Astrocyte of the cerebellum (primary cell): ENCODE data around the gene WIPI1.

Experiments
- DNase-seq: peaks from one replicate; pipeline ENCODE4 v3.0.0-alpha.2; 2011; ENCODE audit warnings: low read depth
- H3K4me3 ChIP-seq: 2 replicates; pipeline ENCODE4 v1.5.1; 2011; ENCODE audit warnings: mild to moderate bottlenecking, low read depth, low read length, moderate library complexity
- CTCF ChIP-seq: IDR thresholded peaks from 2 replicates; pipeline ENCODE4 v1.5.1; 2012; ENCODE audit warnings: low read length, low read depth, moderate library complexity, mild to moderate bottlenecking; ENCODE audit errors: missing control alignments
- in situ Hi-C: cut with HindIII; loops from 2 replicates; pipeline ENCODE4 v1.10.0; 2017; ENCODE audit warnings: low sequenced_read_pairs

The WIPI1 gene

GRCh38 chr17:68457168-68457538 is at the start of gene WIPI1:
TSS of gene WIPI1 (minus strand) at chr17:68457496. CDS start at chr17:68457421, 75 bp downstream.
- no peak for DNase-seq
- in situ Hi-C loops: no loop called here

GRCh38 chr17:68505951-68506350 is 48.7 kb upstream of the WIPI1 start:
- in situ Hi-C loops: no loop called here
- TF ChIP-seq CTCF: no peak
- H3K4me3 ChIP-seq: no peak overlapping the region
- no peak for DNase-seq

More at GRCh38 chr17:68457168-68457538, at the start of gene WIPI1:
- no peak for TF ChIP-seq CTCF
- H3K4me3 ChIP-seq: peak within 1 kb of the TSS; percentile 86

GRCh38 chr17:68501074-68501473 is 43.8 kb upstream of the WIPI1 start:
- in situ Hi-C loops: no loop called here

GRCh38 chr17:68499587-68499986 is 42.3 kb upstream of the WIPI1 start:
- no peak for TF ChIP-seq CTCF
- in situ Hi-C loops: no loop called here
- H3K4me3 ChIP-seq: no peak overlapping the region

More at GRCh38 chr17:68501074-68501473, 43.8 kb upstream of the WIPI1 start:
- TF ChIP-seq CTCF: no peak
- no peak overlapping the region for H3K4me3 ChIP-seq
- no peak for DNase-seq

GRCh38 chr17:68498479-68499326 is 41.4 kb upstream of the WIPI1 start:
- in situ Hi-C loops: no loop called here
- TF ChIP-seq CTCF: no peak
- no peak overlapping the region for H3K4me3 ChIP-seq
- DNase-seq: no peak

More at GRCh38 chr17:68499587-68499986, 42.3 kb upstream of the WIPI1 start:
- no peak for DNase-seq

GRCh38 chr17:68497885-68498319 is 40.6 kb upstream of the WIPI1 start:
- no peak for DNase-seq
- in situ Hi-C loops: no loop called here
- H3K4me3 ChIP-seq: no peak overlapping the region
- no peak for TF ChIP-seq CTCF
